A375 (cell line): ENCODE results near the gene GLT6D1. TPM values are rescaled to one million over a fixed set of nuclear protein-coding genes. Genes with fewer than 3 reads are reported as not detected.

Source experiments
- total RNA-seq: library from RNA; depleted of rRNA; stranded (reverse); fragments of >200 nt; shearing (Covaris generic); gene quantifications from 2 replicates; pipeline ENCODE4 v1.2.3, GENCODE V29; 2014; rRNA removed

GLT6D1 gene, protein sequence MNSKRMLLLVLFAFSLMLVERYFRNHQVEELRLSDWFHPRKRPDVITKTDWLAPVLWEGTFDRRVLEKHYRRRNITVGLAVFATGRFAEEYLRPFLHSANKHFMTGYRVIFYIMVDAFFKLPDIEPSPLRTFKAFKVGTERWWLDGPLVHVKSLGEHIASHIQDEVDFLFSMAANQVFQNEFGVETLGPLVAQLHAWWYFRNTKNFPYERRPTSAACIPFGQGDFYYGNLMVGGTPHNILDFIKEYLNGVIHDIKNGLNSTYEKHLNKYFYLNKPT
- total RNA-seq: not detected in 2 replicates

GRCh38 chr9:135639196-135639595, at the start of gene GLT6D1:
Gene GLT6D1 (minus strand): TSS chr9:135639540. CDS start chr9:135639187, 353 bp downstream.

DNA sequence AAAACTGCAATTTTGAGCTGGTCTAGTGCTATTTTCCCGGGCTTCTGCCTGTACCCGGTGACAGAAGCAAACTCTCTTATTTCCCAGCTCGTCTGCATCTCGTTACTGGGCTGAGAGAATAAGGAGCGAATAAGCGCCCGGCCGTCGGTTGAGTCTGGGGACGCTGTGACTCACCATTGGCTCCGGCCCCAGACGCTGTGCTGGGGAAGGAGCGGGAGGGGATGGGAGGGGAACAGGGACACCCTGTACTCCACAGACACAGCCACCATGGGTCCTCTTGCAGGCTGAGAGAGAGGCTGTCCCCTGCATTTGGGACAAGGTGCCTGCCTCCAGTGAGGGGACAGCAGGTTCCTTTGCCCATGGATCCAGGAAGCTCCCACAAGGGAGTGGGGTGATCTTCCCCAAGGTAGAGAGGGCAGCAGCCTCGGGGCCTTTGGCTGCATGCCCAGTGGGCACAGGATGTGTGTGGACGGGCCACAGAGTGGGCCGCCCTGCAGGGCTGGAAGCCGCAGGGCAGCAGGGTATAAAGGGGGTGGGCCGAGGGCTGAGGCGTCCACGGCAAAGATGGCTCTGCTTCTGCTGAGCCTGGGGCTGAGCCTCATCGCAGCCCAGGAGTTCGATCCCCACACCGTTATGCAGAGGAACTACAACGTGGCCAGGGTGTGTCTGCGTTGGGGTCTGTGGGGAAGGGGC, 23.6 kb upstream of the GLT6D1 start, which contains the start of gene LCN9:
Gene LCN9, plus strand, starts transcription at position 552 of the 693 bp plus-strand sequence. Its CDS starts 13 bp downstream, at position 565.

Other genes starting within 250 kb of the GLT6D1 start
- 24.2 TPM in 2 replicates for gene PPP1R26, start 159.8 kb downstream of the GLT6D1 start, total RNA-seq
- gene MRPS2, start 138.9 kb downstream of the GLT6D1 start, total RNA-seq: 66.1 and 73.4 TPM in 2 replicates
- not detected in 2 replicates for gene LCN1, start 118.1 kb downstream of the GLT6D1 start, total RNA-seq
- gene OBP2A, start 93.4 kb downstream of the GLT6D1 start, total RNA-seq: not detected in 2 replicates
- gene PAEP, start 77.8 kb downstream of the GLT6D1 start, total RNA-seq: 0.27 and 0.41 TPM in 2 replicates
- not detected in 2 replicates for gene LCN9, start 23.8 kb upstream of the GLT6D1 start, total RNA-seq
- not detected in 2 replicates for gene SOHLH1, start 59.9 kb upstream of the GLT6D1 start, total RNA-seq
- not detected in 2 replicates for gene KCNT1, start 62.6 kb upstream of the GLT6D1 start, total RNA-seq